Activated naive CD4-positive, alpha-beta T cell treated with anti-CD3 and anti-CD28 coated beads for 36 hours (primary cell): ENCODE data around the gene BCL11B. TPM values are rescaled to one million over a fixed set of nuclear protein-coding genes. Genes with fewer than 3 reads are reported as not detected.

Experiments used
- CTCF ChIA-PET: fragments of 350-600 bp; sonication (Branson Sonifier 250); formaldehyde crosslinking; loops from one replicate; lab custom pipeline; 2021; ENCODE audit warnings: antibody characterized with exemption; lab: Charles Lee
- DNase-seq: peaks from one replicate; pipeline ENCODE4 v3.0.0-alpha.2; 2020
- H3K27ac Mint-ChIP-seq: one replicate; pipeline ENCODE4 v1.8.0; 2021; ENCODE audit warnings: mild to moderate bottlenecking, mixed read lengths
- H3K27me3 Mint-ChIP-seq: one replicate; pipeline ENCODE4 v1.8.0; 2021; ENCODE audit warnings: low read depth, mixed read lengths
- H3K36me3 Mint-ChIP-seq: one replicate; pipeline ENCODE4 v1.8.0; 2021; ENCODE audit warnings: low read depth, mixed read lengths
- H3K4me1 Mint-ChIP-seq: one replicate; pipeline ENCODE4 v1.8.0; 2021; ENCODE audit warnings: low read depth, mixed read lengths
- H3K4me3 Mint-ChIP-seq: one replicate; pipeline ENCODE4 v1.8.0; 2021; ENCODE audit warnings: mild to moderate bottlenecking, moderate library complexity, mixed read lengths
- H3K9me3 Mint-ChIP-seq: one replicate; pipeline ENCODE4 v1.8.0; 2021; ENCODE audit warnings: mixed read lengths
- intact Hi-C: fragments of 100-400 bp; cut with micrococcal nuclease; formaldehyde crosslinking; loops from one replicate; pipeline ENCODE4 v1.15.1; 2023
- total RNA-seq, 2 experiments: library from RNA; stranded (reverse); gene quantifications; one replicate each; pipeline ENCODE4 v1.2.3, GENCODE V29; 2021

Gene BCL11B
- total RNA-seq, 2 experiments from 2014 or later, result 71.7 to 71.9 TPM

GRCh38 chr14:99128185-99128584 lies 143.8 kb downstream of the BCL11B start:
- CTCF ChIA-PET, result no interaction called here
- intact Hi-C loops, result no loop called here
- Mint-ChIP-seq H3K27ac (no peak overlapping the region), H3K4me1 (peaks cover 16% of the 10 kb centered on the region), H3K4me3 (no peak overlapping the region), H3K27me3 (no peaks in the 10 kb centered on the region), H3K9me3 (no peaks in the 10 kb centered on the region), H3K36me3 (no peaks in the 10 kb centered on the region)
- DNase-seq, result no peak

GRCh38 chr14:99127651-99128167 lies 144.3 kb downstream of the BCL11B start:
- CTCF ChIA-PET, result no interaction called here
- intact Hi-C loops, result no loop called here
- peaks cover 16% of the 10 kb centered on the region for H3K4me1 Mint-ChIP-seq

GRCh38 chr14:99125616-99126431 lies 146.2 kb downstream of the BCL11B start:
- no peaks in the 10 kb centered on the region for H3K36me3 Mint-ChIP-seq
- intact Hi-C loops, result no loop called here
- no peak for DNase-seq
- no peaks in the 10 kb centered on the region for H3K9me3 Mint-ChIP-seq
- no peak overlapping the region for H3K4me3 Mint-ChIP-seq
- CTCF ChIA-PET, result no interaction called here
- H3K27me3 Mint-ChIP-seq, result no peaks in the 10 kb centered on the region
- no peak overlapping the region for H3K27ac Mint-ChIP-seq
- H3K4me1 Mint-ChIP-seq, result peaks cover 16% of the 10 kb centered on the region

More at GRCh38 chr14:99127651-99128167, 144.3 kb downstream of the BCL11B start:
- H3K27ac Mint-ChIP-seq, result no peak overlapping the region
- DNase-seq, result no peak
- H3K27me3 Mint-ChIP-seq, result no peaks in the 10 kb centered on the region
- no peak overlapping the region for H3K4me3 Mint-ChIP-seq
- H3K36me3 Mint-ChIP-seq, result no peaks in the 10 kb centered on the region
- H3K9me3 Mint-ChIP-seq, result no peaks in the 10 kb centered on the region

GRCh38 chr14:99125113-99125512 lies 146.9 kb downstream of the BCL11B start:
- H3K4me1 Mint-ChIP-seq, result peaks cover 16% of the 10 kb centered on the region
- H3K9me3 Mint-ChIP-seq, result no peaks in the 10 kb centered on the region
- H3K27ac Mint-ChIP-seq, result no peak overlapping the region
- H3K36me3 Mint-ChIP-seq, result no peaks in the 10 kb centered on the region
- H3K4me3 Mint-ChIP-seq, result no peak overlapping the region
- no peak for DNase-seq
- intact Hi-C loops, result no loop called here
- no peaks in the 10 kb centered on the region for H3K27me3 Mint-ChIP-seq
- CTCF ChIA-PET, result no interaction called here

GRCh38 chr14:99124482-99125105 lies 147.4 kb downstream of the BCL11B start:
- H3K27me3 Mint-ChIP-seq, result no peaks in the 10 kb centered on the region
- no peak for DNase-seq
- CTCF ChIA-PET, result no interaction called here
- H3K36me3 Mint-ChIP-seq, result no peaks in the 10 kb centered on the region
- intact Hi-C loops, result no loop called here
- H3K9me3 Mint-ChIP-seq, result no peaks in the 10 kb centered on the region
- H3K27ac Mint-ChIP-seq, result no peak overlapping the region
- H3K4me1 Mint-ChIP-seq, result peaks cover 11% of the 10 kb centered on the region
- H3K4me3 Mint-ChIP-seq, result no peak overlapping the region

- no peaks in the 10 kb centered on the region for H3K9me3 Mint-ChIP-seq
- H3K27ac Mint-ChIP-seq, result no peak overlapping the region
- intact Hi-C loops, result no loop called here
- H3K4me1 Mint-ChIP-seq, result peaks cover 10% of the 10 kb centered on the region
- H3K4me3 Mint-ChIP-seq, result no peak overlapping the region
- DNase-seq, result no peak
- CTCF ChIA-PET, result no interaction called here
- no peaks in the 10 kb centered on the region for H3K27me3 Mint-ChIP-seq
- H3K36me3 Mint-ChIP-seq, result no peaks in the 10 kb centered on the region
These were observed 148.7 kb downstream of the BCL11B start for GRCh38 chr14:99123208-99123870.

- intact Hi-C loops, result no loop called here
- Mint-ChIP-seq H3K36me3 (no peaks in the 10 kb centered on the region), H3K27ac (no peak overlapping the region), H3K27me3 (no peaks in the 10 kb centered on the region), H3K4me3 (no peak overlapping the region), H3K9me3 (no peaks in the 10 kb centered on the region), H3K4me1 (peaks cover 12% of the 10 kb centered on the region)
- CTCF ChIA-PET, result interaction anchor here (0.6 kb wide), 1 partner anchor 69 kb away, joined by 4 read pairs; no protein-coding TSS in a partner anchor
- no peak for DNase-seq
These were observed 149.4 kb downstream of the BCL11B start for GRCh38 chr14:99122521-99123125.

GRCh38 chr14:99121319-99121875 lies 150.6 kb downstream of the BCL11B start:
- no peak for DNase-seq
- no peak overlapping the region for H3K4me3 Mint-ChIP-seq
- intact Hi-C loops, result no loop called here
- H3K27me3 Mint-ChIP-seq, result no peaks in the 10 kb centered on the region
- H3K27ac Mint-ChIP-seq, result no peak overlapping the region
- peaks cover 12% of the 10 kb centered on the region for H3K4me1 Mint-ChIP-seq
- no peaks in the 10 kb centered on the region for H3K36me3 Mint-ChIP-seq
- CTCF ChIA-PET, result no interaction called here
- H3K9me3 Mint-ChIP-seq, result no peaks in the 10 kb centered on the region

GRCh38 chr14:99120526-99121318 lies 151.3 kb downstream of the BCL11B start:
- Mint-ChIP-seq H3K27me3 (no peaks in the 10 kb centered on the region), H3K4me3 (no peak overlapping the region), H3K27ac (no peak overlapping the region), H3K9me3 (no peaks in the 10 kb centered on the region), H3K36me3 (no peaks in the 10 kb centered on the region), H3K4me1 (peaks cover 12% of the 10 kb centered on the region)
- CTCF ChIA-PET, result no interaction called here
- no peak for DNase-seq
- intact Hi-C loops, result no loop called here

- Mint-ChIP-seq H3K27me3 (no peaks in the 10 kb centered on the region), H3K27ac (no peak overlapping the region), H3K4me1 (peaks cover 8% of the 10 kb centered on the region), H3K9me3 (peaks cover 4% of the 10 kb centered on the region), H3K36me3 (no peaks in the 10 kb centered on the region), H3K4me3 (no peak overlapping the region)
- intact Hi-C loops, result no loop called here
- CTCF ChIA-PET, result no interaction called here
- DNase-seq, result no peak
These were observed 152.2 kb downstream of the BCL11B start for GRCh38 chr14:99119554-99120525.
